HG03159 (cell line): Measurements from ENCODE around the gene TUT7.

Experiments
- ATAC-seq: cut with Tn5 transposase; IDR thresholded peaks from one replicate; pipeline ENCODE4 v1.9.1; 2021; ENCODE audit warnings: mild to moderate bottlenecking, moderate library complexity; ENCODE audit not compliant: unreplicated experiment

The TUT7 gene

GRCh38 chr9:86351880-86352279 is 2.3 kb downstream of the TUT7 start:
- ATAC-seq = no peak

GRCh38 chr9:86350006-86350760 is 4.0 kb downstream of the TUT7 start:
- ATAC-seq = peak; percentile 37

GRCh38 chr9:86349271-86349670 is 4.9 kb downstream of the TUT7 start:
- ATAC-seq = no peak

- ATAC-seq = no peak
Measured at GRCh38 chr9:86347991-86348390, 6.2 kb downstream of the TUT7 start.

GRCh38 chr9:86344818-86345217 is 9.4 kb downstream of the TUT7 start:
- no peak for ATAC-seq

GRCh38 chr9:86342269-86342668 is 11.9 kb downstream of the TUT7 start:
- ATAC-seq = no peak

- ATAC-seq = no peak
Measured at GRCh38 chr9:86341007-86341491, 13.2 kb downstream of the TUT7 start.

- no peak for ATAC-seq
Measured at GRCh38 chr9:86340356-86341006, 13.7 kb downstream of the TUT7 start.

GRCh38 chr9:86337469-86338108 is 16.6 kb downstream of the TUT7 start:
- no peak for ATAC-seq

GRCh38 chr9:86336058-86336457 is 18.2 kb downstream of the TUT7 start:
- ATAC-seq = no peak

GRCh38 chr9:86333651-86334050 is 20.6 kb downstream of the TUT7 start:
- no peak for ATAC-seq

- no peak for ATAC-seq
Measured at GRCh38 chr9:86330186-86330585, 24.0 kb downstream of the TUT7 start.

GRCh38 chr9:86329649-86330048 is 24.6 kb downstream of the TUT7 start:
- no peak for ATAC-seq

GRCh38 chr9:86328156-86328555 is 26.1 kb downstream of the TUT7 start:
- no peak for ATAC-seq

- ATAC-seq = no peak
Measured at GRCh38 chr9:86326536-86326935, 27.7 kb downstream of the TUT7 start.

- no peak for ATAC-seq
Measured at GRCh38 chr9:86324901-86325300, 29.3 kb downstream of the TUT7 start.

GRCh38 chr9:86324308-86324707 is 29.9 kb downstream of the TUT7 start:
- ATAC-seq = no peak

GRCh38 chr9:86322973-86323644 is 31.1 kb downstream of the TUT7 start:
- ATAC-seq = no peak

- no peak for ATAC-seq
Measured at GRCh38 chr9:86321373-86321772, 32.8 kb downstream of the TUT7 start.

GRCh38 chr9:86318187-86318586 is 36.0 kb downstream of the TUT7 start:
- no peak for ATAC-seq

- ATAC-seq = no peak
Measured at GRCh38 chr9:86315078-86315477, 39.1 kb downstream of the TUT7 start.
